GM18511 (cell line): ENCODE measurements around the gene SLC22A16.

ENCODE experiments used
- ATAC-seq: cut with Tn5 transposase; IDR thresholded peaks from one replicate; pipeline ENCODE4 v1.9.1; 2021; ENCODE audit warnings: mild to moderate bottlenecking, moderate library complexity; ENCODE audit not compliant: unreplicated experiment

SLC22A16 gene

DNA sequence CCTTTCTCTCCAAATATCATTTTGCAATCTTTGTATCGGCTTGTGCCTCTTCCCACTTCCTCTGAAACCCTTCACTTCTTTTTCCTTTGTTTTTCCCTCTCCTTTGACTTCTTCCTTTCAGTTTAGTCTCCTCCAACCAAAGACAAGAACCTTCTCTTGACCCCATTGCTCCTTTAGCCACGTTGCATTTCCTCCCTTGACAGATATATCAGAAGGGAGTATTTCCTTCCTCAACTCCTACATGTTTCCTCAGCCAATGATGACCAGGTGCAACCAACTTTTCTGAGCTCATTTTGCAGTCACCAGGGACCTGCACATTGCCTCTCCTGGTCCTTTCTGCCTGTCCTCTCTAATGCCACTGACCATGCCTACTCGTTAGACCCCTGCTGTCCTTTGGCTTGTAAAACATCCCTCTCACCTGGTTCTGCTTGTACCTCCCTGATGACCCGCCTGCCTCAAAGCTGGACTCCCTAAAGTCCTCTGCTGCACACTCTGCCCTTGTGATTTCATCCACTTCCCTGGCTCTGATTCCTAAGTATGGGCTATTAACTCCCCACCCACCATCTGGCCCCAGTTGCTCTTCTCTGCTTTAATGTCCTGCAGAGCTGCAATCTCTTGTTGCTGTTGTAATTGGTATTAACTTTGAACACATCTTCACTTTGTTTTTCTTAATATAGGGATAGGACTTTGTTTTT is 27.4 kb downstream of the SLC22A16 start:
- ATAC-seq: no peak

DNA sequence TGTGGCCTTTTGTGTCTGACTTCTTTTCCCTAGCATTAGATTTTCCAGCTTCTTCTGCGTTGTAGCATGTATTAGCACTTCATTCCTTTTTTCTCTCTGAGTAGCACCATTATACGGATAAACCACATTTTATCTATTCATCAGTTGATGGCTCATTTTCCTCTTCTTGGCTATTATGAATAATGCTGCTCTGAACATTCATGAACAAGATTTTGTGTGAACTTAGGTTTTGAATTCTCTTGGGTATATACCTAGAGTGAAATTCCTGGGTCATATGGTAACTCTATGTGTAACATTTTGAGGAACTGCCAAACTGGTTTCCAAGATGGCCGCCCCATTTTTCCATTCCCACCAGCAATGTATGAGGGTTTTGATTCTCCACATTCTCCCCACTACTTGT is 28.7 kb downstream of the SLC22A16 start:
- ATAC-seq: no peak

DNA sequence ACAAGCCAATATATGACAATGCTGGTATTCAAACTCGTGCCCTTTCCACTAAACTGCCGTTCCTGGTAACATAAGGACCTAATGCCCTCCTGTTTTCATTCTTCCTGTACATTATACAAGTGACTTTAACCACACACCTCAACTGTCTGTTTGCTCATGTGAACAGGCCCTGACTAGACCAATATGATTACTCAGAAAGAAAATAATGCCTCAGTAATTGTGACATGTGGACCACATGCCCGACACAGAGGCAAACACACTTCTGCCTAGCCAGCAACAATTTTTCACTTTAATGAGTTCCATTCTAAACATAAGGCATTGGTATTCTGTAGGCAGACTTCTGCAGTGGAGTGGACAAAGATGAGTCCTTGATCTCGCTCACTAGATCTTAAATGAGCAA is 30.0 kb downstream of the SLC22A16 start:
- ATAC-seq: no peak

DNA sequence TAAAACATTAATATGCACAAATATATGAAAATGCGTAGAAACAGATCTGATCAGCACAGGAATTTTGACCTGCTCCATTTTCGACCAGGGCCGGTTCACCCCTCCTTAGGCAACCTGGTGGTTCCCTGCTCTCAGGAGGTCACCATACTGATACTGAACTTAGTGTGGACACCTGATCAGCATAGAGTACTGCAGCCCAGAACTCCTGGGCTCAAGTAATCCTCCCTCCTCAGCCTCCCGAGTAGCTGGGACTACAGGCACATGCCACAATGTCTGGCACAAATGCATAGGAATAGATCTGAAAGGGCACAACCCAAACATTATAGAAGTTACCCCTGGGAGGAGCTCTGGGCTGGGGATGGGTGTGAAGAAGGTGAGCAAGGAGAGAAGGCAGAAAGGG is 36.4 kb downstream of the SLC22A16 start:
- no peak for ATAC-seq

DNA sequence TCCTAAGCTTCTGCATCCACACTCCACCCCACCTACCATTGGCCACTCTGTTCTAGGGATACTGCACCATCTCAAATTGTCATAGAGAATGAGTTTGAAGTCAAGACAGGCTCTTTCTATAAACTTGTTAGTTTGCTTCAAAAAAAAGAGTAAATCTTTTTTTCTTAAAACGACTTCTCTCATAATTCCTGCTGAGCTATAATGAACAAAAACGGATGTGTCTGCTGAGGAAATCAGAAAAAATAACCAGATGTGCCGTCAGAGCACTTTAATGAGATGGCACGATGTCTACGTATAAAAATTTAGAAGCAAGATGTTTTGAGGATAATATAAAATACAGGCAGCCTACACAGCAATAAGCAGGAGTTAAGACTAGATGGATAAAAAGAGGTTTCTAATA is 37.1 kb downstream of the SLC22A16 start:
- ATAC-seq: no peak

DNA sequence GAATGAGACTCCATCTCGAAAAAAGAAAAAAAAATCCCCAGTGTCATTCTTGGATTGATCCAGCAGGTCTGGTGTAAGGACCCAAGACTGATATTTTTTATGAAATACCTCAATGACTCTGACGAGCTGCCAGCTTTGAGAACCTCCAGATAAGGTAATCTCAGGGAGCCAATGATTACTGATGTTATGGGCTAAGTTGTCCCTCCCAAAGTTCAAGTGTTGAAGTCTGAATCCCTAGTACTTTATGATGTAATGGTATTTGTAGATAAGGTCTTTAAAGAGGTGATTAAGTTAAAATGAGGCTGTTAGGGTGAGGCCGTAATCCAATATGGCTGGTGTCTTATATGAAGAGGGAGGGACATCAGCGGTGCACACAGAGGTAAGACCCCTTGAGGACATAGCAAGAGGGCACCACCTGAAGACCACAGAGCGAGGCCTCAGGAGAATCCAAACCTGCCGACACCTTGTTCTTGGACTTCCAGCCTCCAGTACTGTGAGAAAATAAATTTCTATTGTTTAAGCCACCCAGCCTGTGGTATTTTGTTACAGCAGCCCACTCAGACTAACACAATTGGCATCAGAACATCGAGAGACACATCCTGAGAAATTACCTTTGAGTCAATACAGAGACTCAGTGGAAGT is 41.3 kb downstream of the SLC22A16 start:
- no peak for ATAC-seq

DNA sequence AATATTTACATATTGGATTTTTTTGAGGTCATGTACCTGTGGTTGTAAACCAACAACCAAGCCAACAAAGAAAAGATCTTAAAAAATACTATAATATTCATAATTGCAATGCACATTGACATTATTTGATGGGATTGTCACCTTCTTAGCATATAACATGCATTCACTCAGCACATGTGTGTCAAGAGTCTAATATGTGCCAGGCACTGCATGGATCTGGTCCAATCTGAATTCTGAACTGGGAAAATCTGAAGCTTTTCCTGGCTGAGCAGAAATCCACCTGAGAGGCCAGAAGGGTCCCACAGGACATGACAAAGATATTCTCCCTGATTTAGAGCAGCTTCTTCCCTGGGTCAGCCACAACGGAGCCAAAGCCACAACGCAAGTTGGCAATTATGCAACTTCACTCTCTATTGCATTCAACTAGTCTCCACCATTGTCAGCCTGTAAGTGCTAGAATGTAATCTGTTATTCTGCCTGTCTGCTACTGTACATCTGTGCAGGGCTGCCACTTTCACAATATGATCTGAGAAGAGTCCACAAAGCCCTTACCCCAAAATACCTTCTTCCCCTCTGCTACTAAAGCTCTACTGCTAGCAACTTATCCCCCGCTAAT is 44.0 kb downstream of the SLC22A16 start:
- ATAC-seq: no peak

DNA sequence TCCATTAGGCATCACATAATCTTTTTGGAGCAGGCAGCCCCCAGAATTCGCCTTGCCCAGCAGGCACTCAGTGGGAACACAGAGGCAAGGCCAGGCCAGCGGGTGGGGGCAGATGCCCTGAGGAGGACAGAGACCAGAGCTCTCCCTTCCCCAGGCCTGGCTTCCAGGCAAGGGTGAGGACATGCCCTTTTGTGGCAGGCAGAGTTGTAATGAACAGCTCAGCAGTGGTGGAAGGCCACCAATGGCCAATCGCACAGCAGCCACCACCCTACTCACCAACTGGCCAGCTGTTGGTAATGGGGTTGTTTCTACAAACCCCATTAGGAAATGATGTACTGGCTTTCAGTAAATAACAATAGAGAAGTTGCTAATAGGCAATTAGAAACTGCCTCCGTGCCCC is 45.7 kb downstream of the SLC22A16 start:
- ATAC-seq: no peak

DNA sequence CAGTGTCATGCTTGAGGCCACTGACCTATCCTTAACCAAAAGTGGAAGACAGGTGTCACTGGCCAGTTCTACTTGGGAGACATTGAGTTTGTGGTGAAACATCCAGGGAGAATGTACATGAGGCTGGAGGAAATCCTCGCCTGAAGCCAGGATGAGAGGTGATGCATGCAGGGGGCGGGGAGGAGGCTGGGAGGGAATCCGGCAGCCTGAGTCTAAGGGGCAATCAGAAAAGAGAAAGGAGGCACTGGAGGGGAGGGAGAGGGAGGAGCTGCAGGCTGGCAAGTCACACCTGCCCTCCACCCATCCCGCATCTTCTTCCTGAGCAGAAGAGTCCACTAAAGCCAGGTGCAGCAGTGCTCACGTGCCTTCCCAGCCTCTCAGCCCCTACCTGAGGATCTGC is 46.2 kb downstream of the SLC22A16 start:
- ATAC-seq: no peak

DNA sequence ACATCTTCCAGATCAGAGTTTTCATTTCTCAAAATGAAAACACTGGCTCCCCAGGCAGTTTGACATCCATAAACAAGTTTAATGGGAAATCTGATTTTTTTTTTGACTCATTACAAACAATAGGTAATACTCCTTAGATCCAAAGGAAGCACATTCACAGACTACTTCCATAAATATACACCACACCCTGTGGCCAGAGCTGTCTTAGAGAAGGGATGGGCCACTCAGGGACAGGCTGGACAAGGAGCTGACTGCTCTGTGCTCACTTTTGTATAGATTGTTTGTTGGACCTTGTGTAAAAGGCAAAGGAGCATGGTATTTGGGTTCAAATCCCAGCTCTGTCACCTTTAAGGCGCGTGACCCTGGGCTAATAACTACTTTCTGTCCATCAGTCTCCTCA is 48.3 kb downstream of the SLC22A16 start:
- ATAC-seq: no peak

DNA sequence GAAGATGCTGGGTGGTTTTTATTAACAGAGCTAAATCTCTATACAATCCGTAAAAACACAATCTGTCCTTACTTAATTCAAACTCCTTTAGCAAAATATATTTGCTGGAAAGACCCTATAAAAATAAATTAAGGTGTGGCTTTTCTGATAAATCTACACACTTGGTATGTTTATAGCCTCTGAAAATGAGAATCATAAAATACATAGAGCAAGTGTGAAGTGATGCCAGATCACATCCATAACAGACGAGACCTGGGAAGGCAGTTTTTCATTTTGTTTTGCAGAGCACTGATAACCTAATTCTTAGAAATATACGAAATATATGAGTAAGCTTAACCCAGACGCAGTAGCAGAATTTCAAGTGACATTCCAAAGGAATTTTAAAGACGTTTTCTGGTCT is 50.6 kb downstream of the SLC22A16 start:
- ATAC-seq: no peak

DNA sequence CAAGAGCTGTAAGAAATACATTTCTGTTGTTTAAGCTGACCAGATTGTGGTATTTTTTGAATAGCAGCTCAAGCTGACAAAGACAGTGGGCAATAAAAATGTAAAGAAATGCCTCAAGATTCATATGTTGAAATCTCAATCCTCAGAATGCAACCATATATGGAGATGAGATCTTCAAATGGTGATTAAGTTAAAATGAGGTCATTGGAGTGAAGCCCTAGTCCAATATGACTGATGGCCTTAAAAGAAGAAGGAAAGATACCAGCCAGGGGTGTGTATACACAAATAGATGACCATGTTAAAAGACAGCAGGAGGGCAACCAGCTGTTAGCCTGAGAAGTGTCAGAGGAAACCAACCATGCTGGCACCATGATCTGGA is 54.0 kb downstream of the SLC22A16 start:
- ATAC-seq: no peak

DNA sequence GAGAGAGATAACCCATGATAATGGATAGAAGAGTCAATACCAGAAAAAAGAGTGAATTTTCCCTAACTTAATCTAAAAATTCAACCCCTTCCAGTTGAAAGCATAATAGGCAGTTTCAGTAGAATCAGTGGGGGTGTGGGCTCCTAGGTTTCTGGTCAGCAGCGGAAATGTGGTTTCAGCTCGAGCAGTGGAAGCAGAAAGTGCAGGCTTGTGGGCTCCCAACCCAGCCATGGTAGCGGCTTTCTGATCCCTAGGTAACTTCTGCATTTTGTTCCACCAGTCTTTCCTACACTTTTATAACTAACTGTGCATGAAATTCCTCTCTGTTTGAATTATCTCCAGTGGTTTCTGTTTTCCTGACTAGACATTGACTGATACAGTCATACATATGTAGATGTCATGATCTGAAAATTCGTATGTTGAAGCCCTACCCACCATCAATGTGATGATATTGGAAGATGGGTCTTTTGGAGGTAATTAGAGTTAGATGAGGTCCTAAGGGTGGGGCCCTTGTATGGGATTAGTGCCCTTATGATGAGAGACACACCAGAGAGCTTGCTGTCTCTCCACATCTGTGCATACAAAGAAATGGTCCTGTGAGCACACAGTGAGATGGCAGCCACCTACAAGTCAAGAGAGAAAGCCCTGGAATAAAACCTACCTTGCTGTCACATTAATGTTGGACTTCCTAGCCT is 54.5 kb downstream of the SLC22A16 start:
- no peak for ATAC-seq

DNA sequence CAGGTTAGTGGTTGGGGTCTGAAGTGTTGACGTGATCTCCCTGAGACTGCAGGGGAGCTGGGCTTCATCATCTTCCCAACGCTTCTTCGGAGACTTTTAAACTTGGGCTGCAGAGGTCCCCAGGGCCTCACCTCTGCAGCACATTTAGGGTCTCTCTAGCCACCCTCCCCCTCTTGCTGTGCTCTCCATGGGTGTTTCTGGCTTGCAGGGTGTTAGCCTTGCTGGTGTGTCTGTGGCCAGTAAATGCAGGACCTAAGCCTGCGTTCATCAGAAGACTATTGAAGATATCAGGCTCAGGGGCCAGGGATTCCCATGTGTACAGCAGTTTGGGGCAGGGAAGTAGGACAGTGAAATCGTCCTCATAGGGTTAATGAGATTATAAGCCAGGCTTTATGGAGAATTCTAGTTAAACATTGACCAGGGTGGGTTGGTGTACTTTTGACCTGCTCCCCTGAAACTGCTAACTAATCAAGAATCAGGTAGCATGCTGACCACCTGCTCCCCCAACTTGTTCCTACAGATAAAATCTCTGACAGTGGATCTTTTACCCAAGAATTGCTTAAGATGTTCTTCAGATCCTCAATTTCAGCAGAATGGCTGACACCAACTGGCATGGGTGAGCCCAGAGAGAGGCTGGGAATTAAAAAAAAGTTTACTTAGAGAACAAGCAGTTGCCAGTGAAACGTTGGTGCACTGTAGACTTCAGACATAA is 57.2 kb downstream of the SLC22A16 start:
- ATAC-seq: no peak

DNA sequence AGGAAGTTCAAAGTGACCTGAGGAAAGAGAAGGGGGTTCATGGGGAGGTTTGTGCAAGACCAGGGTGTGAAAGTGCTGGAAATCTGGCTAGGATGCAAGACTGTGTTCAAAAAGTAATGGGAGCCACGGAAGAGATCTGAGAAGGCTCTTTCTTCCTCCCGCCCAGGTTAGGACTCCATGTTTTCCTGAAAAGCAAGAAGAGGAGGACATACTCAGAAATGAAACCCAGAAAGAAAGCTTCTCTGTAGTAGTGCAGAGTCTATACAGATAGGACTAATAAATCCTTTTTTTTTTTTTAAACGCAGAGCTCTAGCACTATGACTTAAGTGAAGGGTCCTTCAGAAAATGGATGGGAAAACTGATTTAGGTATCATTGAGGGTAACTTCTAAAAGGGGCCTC is 57.8 kb downstream of the SLC22A16 start:
- ATAC-seq: no peak

DNA sequence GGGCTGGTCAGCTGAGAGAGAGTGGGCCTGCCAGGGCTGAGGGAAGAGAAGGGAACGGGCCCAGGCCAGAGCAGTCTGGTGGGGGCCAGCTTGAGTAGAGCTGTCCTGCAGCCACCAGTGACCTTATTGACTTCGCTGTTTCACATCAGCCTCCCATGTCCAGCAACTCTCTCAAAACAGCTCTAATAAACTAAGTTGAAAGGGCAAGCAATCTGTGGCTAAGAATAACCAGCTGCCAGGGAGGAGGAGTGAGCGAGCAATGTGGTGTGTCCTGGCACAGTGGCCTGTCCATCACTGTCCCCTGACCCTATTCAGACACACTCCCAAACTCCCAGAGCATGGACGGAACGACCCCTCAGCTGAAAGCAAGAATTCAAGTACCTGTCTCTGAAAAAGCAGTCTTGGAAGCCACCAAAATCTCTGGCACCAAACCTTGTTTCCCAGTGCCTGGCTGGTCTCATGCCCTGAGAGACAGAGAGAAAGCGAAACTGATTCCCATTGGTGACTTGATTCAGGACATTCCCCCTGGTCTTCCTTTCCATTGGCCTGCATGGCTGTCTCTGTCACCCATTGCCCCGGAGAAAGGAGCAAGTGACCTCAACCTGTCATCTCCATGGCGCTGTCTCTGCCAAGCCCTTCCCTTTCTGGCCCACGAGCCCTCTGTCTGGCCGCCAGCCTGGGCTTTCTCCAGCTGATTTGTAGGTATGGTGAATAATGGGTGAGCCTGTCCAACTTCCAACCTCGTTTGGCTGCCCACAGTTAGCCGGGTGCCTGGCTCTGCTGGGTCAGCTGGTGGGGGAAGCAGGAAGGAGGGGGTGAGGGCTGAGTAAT is 61.1 kb downstream of the SLC22A16 start, which contains the start of gene DDO:
TSS of gene DDO (minus strand) at position 490 of the 831 bp plus-strand sequence. CDS start 2,113 bp downstream, outside the sequence.
- ATAC-seq: no peak

DNA sequence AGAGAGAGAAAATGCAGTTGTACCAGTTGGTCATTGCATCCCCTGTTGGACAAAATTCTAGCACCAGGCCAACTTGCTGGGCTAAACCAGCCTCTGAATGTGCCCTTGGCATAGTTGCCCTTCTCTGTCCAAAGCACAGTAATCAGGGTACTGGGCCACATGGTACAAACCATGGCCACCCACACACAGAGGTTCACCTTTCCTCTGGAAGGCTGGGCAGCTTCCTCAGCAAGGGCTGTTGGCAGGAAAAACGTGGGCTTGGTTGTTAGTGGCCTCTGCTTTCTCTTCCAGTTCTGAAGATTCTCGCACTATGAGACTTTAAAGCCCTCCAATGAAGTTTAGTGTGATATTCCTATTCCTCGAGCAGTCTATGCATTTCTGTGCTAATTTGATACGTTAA is 61.7 kb downstream of the SLC22A16 start:
- no peak for ATAC-seq

DNA sequence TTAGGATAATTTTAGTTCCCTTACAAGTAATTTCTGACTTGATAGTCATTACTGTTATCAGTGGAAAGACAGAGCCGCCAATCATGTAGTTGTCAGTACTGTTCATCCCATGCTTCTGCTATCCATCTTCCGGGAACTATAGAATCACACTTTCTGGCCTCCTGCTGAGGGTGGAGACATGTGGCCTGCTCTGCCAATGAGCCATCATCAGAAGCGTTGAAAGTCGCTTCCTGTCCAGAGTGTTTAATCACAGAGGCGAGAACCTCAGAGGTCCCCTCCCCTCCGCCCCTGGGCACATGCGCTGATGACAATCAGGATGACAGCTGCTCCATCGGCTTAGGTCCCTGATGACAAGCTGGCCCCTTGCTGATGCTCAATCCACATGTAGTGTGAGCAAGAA is 64.1 kb downstream of the SLC22A16 start:
- ATAC-seq: no peak

DNA sequence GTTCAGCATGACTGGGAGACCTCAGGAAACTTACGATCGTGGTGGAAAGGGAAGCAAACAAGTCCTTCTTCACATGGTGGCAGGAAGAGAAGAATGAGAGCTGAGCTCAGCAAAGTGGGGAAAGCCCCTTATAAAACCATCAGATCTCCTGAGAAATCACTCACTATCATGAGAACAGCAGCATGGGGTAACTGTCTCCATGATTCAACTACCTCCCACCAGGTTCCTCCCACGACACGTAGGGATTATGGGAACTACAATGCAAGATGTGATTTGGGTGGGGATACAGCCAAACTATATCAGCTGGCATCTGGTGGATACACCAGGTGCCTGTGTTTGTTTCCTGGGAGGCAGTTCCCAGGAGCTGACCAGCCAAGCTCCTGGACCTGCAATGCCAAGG is 65.9 kb downstream of the SLC22A16 start:
- no peak for ATAC-seq

DNA sequence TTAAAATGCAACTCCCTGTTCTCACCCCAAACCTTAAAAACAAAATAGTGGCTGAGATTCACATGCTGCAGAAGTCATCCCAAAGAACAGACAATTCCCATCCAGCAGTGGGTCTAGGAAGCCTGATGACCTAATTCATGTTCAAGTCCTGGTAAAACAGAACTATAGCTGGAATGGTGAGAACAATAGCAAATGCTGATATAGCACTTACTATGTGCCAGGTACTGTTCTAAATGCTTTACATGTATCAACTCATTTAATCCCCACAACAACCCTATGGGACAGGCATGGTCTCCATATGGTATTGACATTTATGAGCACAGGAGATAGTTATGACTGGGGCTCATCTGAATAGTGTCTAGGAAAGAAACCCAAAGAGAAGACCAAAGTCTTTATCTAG is 66.6 kb downstream of the SLC22A16 start:
- no peak for ATAC-seq
